ENCODE data around the gene CIAO1. TPM values are rescaled to one million over a fixed set of nuclear protein-coding genes. Genes with fewer than 3 reads are reported as not detected.

CIAO1 gene
- total and polyA plus RNA-seq, 2 of the 4 experiments (the other 2 are of a cell fraction) = 81.1 to 94.3 TPM

DNA sequence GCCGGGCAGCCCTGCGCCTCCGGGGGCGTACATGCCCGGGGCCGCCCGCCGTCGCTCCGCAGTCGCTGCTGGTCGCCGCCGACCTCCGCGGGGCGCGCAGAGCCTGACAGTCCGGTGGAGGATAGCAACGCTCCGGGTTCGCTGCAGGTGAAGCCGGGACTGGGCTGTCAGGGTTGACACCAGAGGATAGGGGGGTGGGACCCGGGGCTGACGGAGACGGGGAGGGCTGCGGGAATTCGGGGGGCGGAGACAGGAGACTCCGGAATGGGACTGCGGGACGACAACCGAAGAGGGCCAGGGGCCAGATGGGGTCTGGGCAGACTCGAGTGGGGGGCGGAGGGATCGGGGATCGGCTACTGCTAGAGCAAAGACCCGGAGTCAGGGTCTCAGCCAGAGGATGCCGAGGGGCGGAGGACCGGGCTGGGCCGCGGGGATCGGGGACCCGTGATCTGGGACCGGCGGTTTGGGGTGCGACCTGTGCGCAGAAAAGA, 631 bp upstream of the CIAO1 start (continued):
- TF ChIP-seq, protein P1, sequence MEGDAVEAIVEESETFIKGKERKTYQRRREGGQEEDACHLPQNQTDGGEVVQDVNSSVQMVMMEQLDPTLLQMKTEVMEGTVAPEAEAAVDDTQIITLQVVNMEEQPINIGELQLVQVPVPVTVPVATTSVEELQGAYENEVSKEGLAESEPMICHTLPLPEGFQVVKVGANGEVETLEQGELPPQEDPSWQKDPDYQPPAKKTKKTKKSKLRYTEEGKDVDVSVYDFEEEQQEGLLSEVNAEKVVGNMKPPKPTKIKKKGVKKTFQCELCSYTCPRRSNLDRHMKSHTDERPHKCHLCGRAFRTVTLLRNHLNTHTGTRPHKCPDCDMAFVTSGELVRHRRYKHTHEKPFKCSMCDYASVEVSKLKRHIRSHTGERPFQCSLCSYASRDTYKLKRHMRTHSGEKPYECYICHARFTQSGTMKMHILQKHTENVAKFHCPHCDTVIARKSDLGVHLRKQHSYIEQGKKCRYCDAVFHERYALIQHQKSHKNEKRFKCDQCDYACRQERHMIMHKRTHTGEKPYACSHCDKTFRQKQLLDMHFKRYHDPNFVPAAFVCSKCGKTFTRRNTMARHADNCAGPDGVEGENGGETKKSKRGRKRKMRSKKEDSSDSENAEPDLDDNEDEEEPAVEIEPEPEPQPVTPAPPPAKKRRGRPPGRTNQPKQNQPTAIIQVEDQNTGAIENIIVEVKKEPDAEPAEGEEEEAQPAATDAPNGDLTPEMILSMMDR (conservative IDR thresholded peaks at IDR 0.05; ENCODE audit: low read depth, low read length) = no peak
- TF ChIP-seq, protein P2, sequence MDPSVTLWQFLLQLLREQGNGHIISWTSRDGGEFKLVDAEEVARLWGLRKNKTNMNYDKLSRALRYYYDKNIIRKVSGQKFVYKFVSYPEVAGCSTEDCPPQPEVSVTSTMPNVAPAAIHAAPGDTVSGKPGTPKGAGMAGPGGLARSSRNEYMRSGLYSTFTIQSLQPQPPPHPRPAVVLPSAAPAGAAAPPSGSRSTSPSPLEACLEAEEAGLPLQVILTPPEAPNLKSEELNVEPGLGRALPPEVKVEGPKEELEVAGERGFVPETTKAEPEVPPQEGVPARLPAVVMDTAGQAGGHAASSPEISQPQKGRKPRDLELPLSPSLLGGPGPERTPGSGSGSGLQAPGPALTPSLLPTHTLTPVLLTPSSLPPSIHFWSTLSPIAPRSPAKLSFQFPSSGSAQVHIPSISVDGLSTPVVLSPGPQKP (IDR thresholded peaks at IDR 0.05; ENCODE audit: borderline replicate concordance, low read depth, low read length) = no peak
- TF ChIP-seq FOS (IDR thresholded peaks at IDR 0.05; ENCODE audit: low read depth, low read length) = no peak

All from IMR-90 (cell line).